SH-SY5Y (cell line): ENCODE measurements around the gene SLC7A5.

ENCODE experiments used
- GATA2 ChIP-seq: IDR thresholded peaks from 2 replicates; pipeline ENCODE4 v1.6.1; 2011; ENCODE audit warnings: mild to moderate bottlenecking, low read depth, low read length
- GATA3 ChIP-seq: IDR thresholded peaks from 2 replicates; pipeline ENCODE4 v1.6.1; 2011; ENCODE audit warnings: low read depth, mild to moderate bottlenecking, low read length, moderate library complexity

- TF ChIP-seq GATA2 (no peak), GATA3 (no peak)
These were observed 39.2 kb downstream of the SLC7A5 start for GRCh38 chr16:87829988-87830672.
